Mesendoderm (in vitro differentiated cells): ENCODE data around the gene RBMS3.
"Not testable (repeated sequence)": the region's sequence is repeated elsewhere in the genome, so short reads cannot be mapped to it uniquely, and the experiment has no call there.

Experiments
- DNase-seq: peaks from one replicate; pipeline ENCODE4 v3.0.0; 2013
- H2AK5ac ChIP-seq: 2 replicates; pipeline ENCODE4 v1.6.1; 2013; ENCODE audit warnings: low read length, inconsistent platforms
- H2BK120ac ChIP-seq: 2 replicates; pipeline ENCODE4 v1.6.1; 2013; ENCODE audit warnings: low read depth, mild to moderate bottlenecking, low read length, moderate library complexity, mixed read lengths
- H2BK15ac ChIP-seq: replicated peaks from 2 replicates; pipeline ENCODE4 v1.6.1; 2013; ENCODE audit warnings: low read depth, mild to moderate bottlenecking, moderate library complexity
- H2BK5ac ChIP-seq: 2 replicates; pipeline ENCODE4 v1.6.1; 2013; ENCODE audit warnings: low read length, inconsistent platforms
- H3K18ac ChIP-seq: 2 replicates; pipeline ENCODE4 v1.6.1; 2013; ENCODE audit warnings: mild to moderate bottlenecking, low read length, mixed read lengths
- H3K23ac ChIP-seq: one replicate; pipeline ENCODE4 v1.6.1; 2013; ENCODE audit warnings: low read length
- H3K27ac ChIP-seq: 2 replicates; pipeline ENCODE4 v1.5.1; 2013; ENCODE audit warnings: low read depth, mild to moderate bottlenecking, inconsistent platforms, low read length, moderate library complexity
- H3K27me3 ChIP-seq: 2 replicates; pipeline ENCODE4 v1.6.1; 2013; ENCODE audit warnings: low read length, control low read depth, mild to moderate bottlenecking, inconsistent platforms; ENCODE audit not compliant: insufficient read depth, poor library complexity
- H3K36me3 ChIP-seq: 2 replicates; pipeline ENCODE4 v1.6.1; 2013; ENCODE audit warnings: low read length, inconsistent platforms; ENCODE audit not compliant: control insufficient read depth, insufficient read depth
- H3K4ac ChIP-seq: one replicate; pipeline ENCODE4 v1.6.1; 2013; ENCODE audit warnings: low read depth, mild to moderate bottlenecking, low read length, moderate library complexity
- H3K4me1 ChIP-seq: 2 replicates; pipeline ENCODE4 v1.6.1; 2013; ENCODE audit warnings: low read depth, low read length, inconsistent platforms; ENCODE audit not compliant: control insufficient read depth
- H3K4me2 ChIP-seq: 2 replicates; pipeline ENCODE4 v1.6.1; 2013; ENCODE audit warnings: low read length
- H3K4me3 ChIP-seq: 2 replicates; pipeline ENCODE4 v1.5.1; 2013; ENCODE audit warnings: mild to moderate bottlenecking, low read length
- H3K56ac ChIP-seq: one replicate; pipeline ENCODE4 v1.6.1; 2013; ENCODE audit warnings: low read length
- H3K79me1 ChIP-seq: 2 replicates; pipeline ENCODE4 v1.6.1; 2013; ENCODE audit warnings: low read length, inconsistent platforms
- H3K79me2 ChIP-seq: 2 replicates; pipeline ENCODE4 v1.6.1; 2013; ENCODE audit warnings: mild to moderate bottlenecking, low read length; ENCODE audit not compliant: control insufficient read depth, insufficient read depth
- H3K9ac ChIP-seq: 2 replicates; pipeline ENCODE4 v1.6.1; 2013; ENCODE audit warnings: low read length, inconsistent platforms
- H4K5ac ChIP-seq: one replicate; pipeline ENCODE4 v1.6.1; 2013; ENCODE audit warnings: low read length
- H4K8ac ChIP-seq: one replicate; pipeline ENCODE4 v1.6.1; 2013; ENCODE audit warnings: low read depth, mild to moderate bottlenecking, control low read depth, low read length, moderate library complexity
- WGBS: extraction: QIAGEN DNeasy Blood & Tissue Kit; methylation state at CpG from one replicate; pipeline ENCODE4 v1.1.7; 2013; ENCODE audit warnings: low lambda C conversion rate, missing lambda C conversion rate; ENCODE audit not compliant: insufficient coverage; ENCODE audit errors: extremely low coverage; 5-methylcytosine and 5-hydroxymethylcytosine counted together

Gene RBMS3

DNA sequence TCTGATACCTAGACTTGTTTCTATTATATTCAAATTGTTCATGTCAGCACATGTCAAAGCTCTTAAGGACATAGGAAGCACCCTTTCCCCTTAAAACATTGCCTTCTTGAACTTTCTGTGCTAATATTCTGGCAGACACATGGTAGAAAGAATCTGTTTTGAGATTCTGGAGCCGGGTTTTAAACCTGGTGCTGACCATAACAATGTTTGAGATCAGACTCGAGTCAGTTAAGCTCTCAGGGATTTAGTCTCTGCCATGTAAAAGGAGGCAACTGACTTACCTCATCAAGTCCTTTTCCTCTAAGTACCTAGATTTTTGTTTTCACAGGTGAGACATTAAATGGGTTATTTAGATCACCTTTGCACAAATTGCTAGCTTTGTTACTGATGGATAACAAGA, 38.9 kb downstream of the RBMS3 start:
- no peaks in the 10 kb centered on the region for H3K79me1 ChIP-seq
- H2BK5ac ChIP-seq, result no peak overlapping the region
- no peak overlapping the region for H3K4ac ChIP-seq
- no peak overlapping the region for H4K5ac ChIP-seq
- H2AK5ac ChIP-seq, result no peak overlapping the region
- H3K27me3 ChIP-seq, result no peaks in the 10 kb centered on the region
- H3K4me2 ChIP-seq, result no peak overlapping the region
- H4K8ac ChIP-seq, result no peak overlapping the region
- no peak overlapping the region for H2BK15ac ChIP-seq
- no peak for DNase-seq
- H3K4me1 ChIP-seq, result no peaks in the 10 kb centered on the region
- H3K56ac ChIP-seq, result no peak overlapping the region
- H3K79me2 ChIP-seq, result no peaks in the 10 kb centered on the region
- H3K23ac ChIP-seq, result no peak overlapping the region
- H3K9ac ChIP-seq, result no peak overlapping the region
- H3K4me3 ChIP-seq, result no peak overlapping the region
- no peak overlapping the region for H3K27ac ChIP-seq
- H3K18ac ChIP-seq, result no peak overlapping the region
- no peak overlapping the region for H2BK120ac ChIP-seq
- H3K36me3 ChIP-seq, result no peaks in the 10 kb centered on the region
- no CpG with 5 or more reads among the region's 2 CpGs for WGBS

DNA sequence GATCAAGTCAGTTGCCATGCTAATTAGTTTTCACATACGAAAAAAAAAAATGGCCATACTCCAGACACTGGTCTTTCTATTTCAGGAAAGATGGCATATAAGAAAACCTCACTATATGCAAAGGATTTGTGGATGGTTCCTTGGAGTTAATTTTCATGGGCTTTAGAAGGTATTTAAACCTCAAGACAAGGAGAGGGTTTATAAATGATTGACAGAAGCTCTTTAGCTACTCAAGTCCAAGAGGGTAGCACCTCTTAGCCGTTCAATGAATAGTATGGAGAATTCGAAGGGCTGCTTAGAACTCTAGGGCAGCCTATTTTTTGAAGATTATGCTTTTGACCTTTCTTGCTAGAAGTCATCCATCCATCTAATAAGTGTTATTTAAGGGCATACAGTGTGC, 41.7 kb downstream of the RBMS3 start:
- Histone ChIP-seq H3K56ac (no peak overlapping the region), H3K18ac (no peak overlapping the region), H3K79me2 (no peaks in the 10 kb centered on the region), H3K79me1 (no peaks in the 10 kb centered on the region), H3K4me1 (no peaks in the 10 kb centered on the region), H4K5ac (no peak overlapping the region), H2AK5ac (no peak overlapping the region), H2BK5ac (no peak overlapping the region), H3K4me2 (no peak overlapping the region), H3K9ac (no peak overlapping the region), H2BK15ac (no peak overlapping the region), H4K8ac (no peak overlapping the region), H3K27me3 (no peaks in the 10 kb centered on the region), H3K36me3 (no peaks in the 10 kb centered on the region), H3K4ac (no peak overlapping the region), H3K23ac (no peak overlapping the region), H3K4me3 (no peak overlapping the region), H3K27ac (no peak overlapping the region), H2BK120ac (no peak overlapping the region)
- no peak for DNase-seq
- no CpG with 5 or more reads among the region's 3 CpGs for WGBS

DNA sequence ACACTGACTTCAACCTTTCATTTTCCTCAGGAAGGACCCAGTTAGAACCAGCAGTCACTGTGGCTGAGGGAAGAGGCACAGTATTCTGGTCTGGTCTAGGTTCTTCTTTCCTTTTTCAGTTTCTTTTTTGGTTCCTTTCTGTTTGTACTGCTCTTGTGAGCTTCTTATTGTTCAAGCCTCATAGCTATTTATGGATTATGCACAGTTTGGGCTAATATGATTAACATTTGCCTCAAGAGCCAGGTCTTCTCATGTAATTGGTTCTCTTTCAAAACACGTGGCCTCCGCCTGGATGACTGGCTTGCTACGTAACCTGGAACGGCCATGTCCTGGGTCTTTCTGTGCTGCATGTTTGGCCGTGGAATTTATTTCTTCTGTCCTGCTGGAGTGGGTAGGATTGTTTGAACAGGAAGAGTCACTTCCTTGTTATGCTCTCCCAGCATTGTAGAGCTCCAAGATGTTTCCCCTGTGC, 43.3 kb downstream of the RBMS3 start:
- DNase-seq, result no peak
- H3K4me1 ChIP-seq, result no peaks in the 10 kb centered on the region
- H3K56ac ChIP-seq, result no peak overlapping the region
- H3K9ac ChIP-seq, result no peak overlapping the region
- no peak overlapping the region for H4K8ac ChIP-seq
- no peak overlapping the region for H3K4me3 ChIP-seq
- H3K4me2 ChIP-seq, result no peak overlapping the region
- peak overlapping the region; percentile 20 for H3K18ac ChIP-seq
- H3K36me3 ChIP-seq, result no peaks in the 10 kb centered on the region
- H3K4ac ChIP-seq, result no peak overlapping the region
- H3K79me2 ChIP-seq, result no peaks in the 10 kb centered on the region
- no peak overlapping the region for H3K27ac ChIP-seq
- H2BK15ac ChIP-seq, result no peak overlapping the region
- no CpG with 5 or more reads among the region's 5 CpGs for WGBS
- H2BK5ac ChIP-seq, result no peak overlapping the region
- H3K27me3 ChIP-seq, result no peaks in the 10 kb centered on the region
- H3K23ac ChIP-seq, result no peak overlapping the region
- H2BK120ac ChIP-seq, result no peak overlapping the region
- no peak overlapping the region for H4K5ac ChIP-seq
- no peaks in the 10 kb centered on the region for H3K79me1 ChIP-seq
- H2AK5ac ChIP-seq, result no peak overlapping the region

DNA sequence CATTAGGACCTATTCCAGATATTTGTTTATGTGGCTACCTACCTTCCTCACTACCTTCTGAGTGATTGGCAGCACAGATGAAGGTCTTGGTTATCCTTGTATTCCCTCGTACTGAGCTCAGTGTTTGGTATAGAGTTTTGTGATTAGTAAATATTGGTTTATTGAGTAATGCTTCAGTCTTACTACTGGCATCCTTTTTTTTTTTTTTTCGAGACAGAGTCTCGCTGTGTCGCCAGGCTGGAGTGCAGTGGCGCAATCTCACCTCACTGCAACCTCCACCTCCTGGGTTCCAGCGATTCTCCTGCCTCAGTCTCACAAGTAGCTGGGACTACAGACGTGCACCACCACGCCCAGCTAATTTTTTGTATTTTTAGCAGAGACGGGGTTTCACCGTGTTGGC, 45.7 kb downstream of the RBMS3 start:
- WGBS, result no CpG with 5 or more reads among the region's 10 CpGs
- not testable (repeated sequence) for H3K27me3 ChIP-seq, H3K18ac ChIP-seq, H3K79me1 ChIP-seq, H3K4me1 ChIP-seq, H2AK5ac ChIP-seq, H3K36me3 ChIP-seq, H2BK120ac ChIP-seq, H4K8ac ChIP-seq, DNase-seq, H3K56ac ChIP-seq, H3K27ac ChIP-seq, H3K9ac ChIP-seq, H3K23ac ChIP-seq, H2BK5ac ChIP-seq, H4K5ac ChIP-seq, H3K4ac ChIP-seq, H2BK15ac ChIP-seq, H3K79me2 ChIP-seq, H3K4me2 ChIP-seq, H3K4me3 ChIP-seq

DNA sequence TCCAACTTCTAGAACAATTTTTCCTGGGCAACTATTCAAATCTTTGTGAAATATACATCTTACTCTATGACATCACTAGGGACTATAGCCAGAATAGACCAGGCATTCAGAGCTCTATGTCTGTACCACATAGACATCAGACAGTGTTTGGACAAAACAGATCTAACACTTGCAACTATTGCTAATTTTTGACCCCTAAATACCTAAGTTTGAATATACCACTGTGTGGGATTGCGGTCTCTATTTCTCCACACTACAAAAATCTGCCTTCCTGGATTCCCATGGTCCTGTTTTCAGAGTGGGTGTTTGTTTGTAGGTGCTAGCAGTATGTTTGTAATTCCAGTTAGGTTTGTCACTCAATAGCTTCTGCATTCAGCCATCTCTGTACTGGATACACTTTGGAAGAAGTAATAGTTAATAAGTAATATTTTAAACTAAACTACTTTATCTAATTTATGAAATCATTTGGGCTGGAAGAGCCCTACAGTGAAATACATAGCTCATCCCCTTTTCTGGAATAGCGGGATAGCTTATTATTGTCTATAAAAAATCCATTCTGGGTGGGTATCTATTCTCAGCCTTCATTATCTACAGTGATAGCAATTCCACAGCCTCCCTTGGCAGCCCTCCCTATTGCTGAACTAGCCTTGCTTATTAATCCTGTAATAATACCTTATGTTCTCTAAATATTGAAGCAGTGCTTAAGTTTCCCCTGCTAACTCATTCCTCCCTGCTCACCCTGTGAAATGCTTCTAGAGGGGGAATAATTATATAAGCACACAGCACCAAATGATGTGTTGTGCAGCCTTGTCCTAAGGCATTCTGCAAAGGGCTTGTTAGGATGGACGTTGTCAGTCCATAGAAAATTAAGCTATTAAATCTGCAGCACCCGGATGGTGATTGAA, 49.4 kb downstream of the RBMS3 start:
- Histone ChIP-seq H3K18ac (peak overlapping the region; percentile 23), H3K4me1 (no peaks in the 10 kb centered on the region), H3K4me3 (no peak overlapping the region), H4K8ac (no peak overlapping the region), H2BK120ac (peak overlapping the region; percentile 38), H2BK5ac (no peak overlapping the region), H3K9ac (no peak overlapping the region), H4K5ac (no peak overlapping the region), H3K56ac (no peak overlapping the region), H3K36me3 (no peaks in the 10 kb centered on the region), H3K4ac (no peak overlapping the region), H3K27me3 (no peaks in the 10 kb centered on the region), H3K79me1 (no peaks in the 10 kb centered on the region), H3K23ac (no peak overlapping the region), H3K27ac (no peak overlapping the region), H2BK15ac (no peak overlapping the region), H3K79me2 (no peaks in the 10 kb centered on the region), H2AK5ac (no peak overlapping the region), H3K4me2 (no peak overlapping the region)
- DNase-seq, result no peak
- no CpG with 5 or more reads among the region's 4 CpGs for WGBS

DNA sequence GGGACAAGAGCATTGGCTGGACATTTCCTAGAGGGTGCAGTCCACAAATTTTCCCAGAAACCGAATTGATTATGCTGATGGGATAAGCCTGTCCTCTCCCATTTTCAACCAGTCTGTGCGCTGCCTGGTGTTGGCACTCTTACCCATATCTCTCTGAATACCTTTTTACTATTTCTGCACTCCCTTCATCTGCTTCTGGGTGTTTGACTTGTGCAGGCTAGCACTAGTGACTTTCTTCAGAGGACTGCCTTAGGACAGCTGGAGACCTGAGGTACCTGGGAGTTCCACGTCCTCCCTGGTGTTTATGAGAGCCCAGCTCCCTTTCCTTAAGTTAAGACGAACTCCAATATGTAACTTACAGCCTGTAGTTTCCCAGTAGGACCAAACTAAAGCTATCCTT, 50.2 kb downstream of the RBMS3 start:
- Histone ChIP-seq H2BK120ac (no peak overlapping the region), H3K36me3 (no peaks in the 10 kb centered on the region), H3K27ac (no peak overlapping the region), H3K9ac (no peak overlapping the region), H3K27me3 (no peaks in the 10 kb centered on the region), H2BK5ac (no peak overlapping the region), H2AK5ac (no peak overlapping the region), H2BK15ac (no peak overlapping the region), H4K5ac (no peak overlapping the region), H3K79me2 (no peaks in the 10 kb centered on the region), H3K4ac (no peak overlapping the region), H3K79me1 (no peaks in the 10 kb centered on the region), H3K4me2 (no peak overlapping the region), H3K4me3 (no peak overlapping the region), H4K8ac (no peak overlapping the region), H3K4me1 (no peaks in the 10 kb centered on the region), H3K23ac (no peak overlapping the region), H3K18ac (no peak overlapping the region), H3K56ac (no peak overlapping the region)
- no peak for DNase-seq
- no CpG with 5 or more reads among the region's 4 CpGs for WGBS
